Gastroesophageal sphincter (tissue), 4 donors: ENCODE measurements around the gene BEND7. TPM values are rescaled to one million over a fixed set of nuclear protein-coding genes. Genes with fewer than 3 reads are reported as not detected.
"Not testable (repeated sequence)": the region's sequence is repeated elsewhere in the genome, so short reads cannot be mapped to it uniquely, and the experiment has no call there.

Experiments
- ATAC-seq: fragments of 150-250 bp; one replicate; pipeline ENCODE4 v1.9.1; 2016; ENCODE audit warnings: mild to moderate bottlenecking, moderate library complexity
- H3K27ac ChIP-seq, 4 donors: fragments of 200-600 bp; sonication (generic) in 3 of 4; 1 replicate in 3 of 4; 2 replicates in 1 of 4; pipeline ENCODE4 v1.5.1; 2016 to 2019
- H3K27me3 ChIP-seq: fragments of 200-600 bp; sonication (generic); one replicate; pipeline ENCODE4 v1.5.1; 2019
- H3K36me3 ChIP-seq, 2 donors: fragments of 200-600 bp; sonication (generic); one replicate each; pipeline ENCODE4 v1.5.1; 2019; ENCODE audit warnings: control low read depth in 1 of 2
- H3K4me1 ChIP-seq, 3 donors: fragments of 200-600 bp; sonication (generic); 1 replicate in 2 of 3; 2 replicates in 1 of 3; pipeline ENCODE4 v1.5.1; 2016 to 2019; ENCODE audit warnings: control low read depth in 2 of 3
- H3K4me3 ChIP-seq, 2 donors: fragments of 200-600 bp; sonication (generic); one replicate each; pipeline ENCODE4 v1.5.1; 2019; ENCODE audit warnings: mild to moderate bottlenecking in 1 of 2, moderate library complexity in 1 of 2
- H3K9me3 ChIP-seq, 3 donors: fragments of 200-600 bp; sonication (generic); one replicate each; pipeline ENCODE4 v1.5.1; 2017 to 2019; ENCODE audit warnings: control low read depth in 2 of 3
- CTCF ChIP-seq, 4 experiments: fragments of 200-600 bp in 2 of 4; fragments of 450-650 bp in 2 of 4; sonication (generic) in 1 of 4; IDR thresholded peaks; one replicate each; pipeline ENCODE4 v1.5.1; 2017 to 2019; ENCODE audit warnings: antibody characterized with exemption in 4 of 4, mild to moderate bottlenecking in 2 of 4, moderate library complexity in 2 of 4
- EP300 ChIP-seq: sonication (generic); formaldehyde crosslinking; IDR thresholded peaks from one replicate; pipeline ENCODE4 v1.6.1; 2017; ENCODE audit warnings: antibody characterized with exemption, mild to moderate bottlenecking
- POLR2A ChIP-seq, 2 donors: fragments of 450-650 bp; IDR thresholded peaks; one replicate each; pipeline ENCODE4 v1.6.1; 2017; ENCODE audit warnings: antibody characterized with exemption in 2 of 2, mild to moderate bottlenecking in 2 of 2, moderate library complexity in 1 of 2
- POLR2AphosphoS5 ChIP-seq: sonication (generic); formaldehyde crosslinking; IDR thresholded peaks from one replicate; pipeline ENCODE4 v1.6.1; 2017; ENCODE audit warnings: antibody characterized with exemption
- WGBS, 2 donors: methylation state at CpG; one replicate each; pipeline ENCODE4 v1.1.5; 2018; ENCODE audit warnings: low coverage in 1 of 2; 5-methylcytosine and 5-hydroxymethylcytosine counted together
- total RNA-seq, 4 donors: library from RNA; depleted of rRNA; stranded (reverse); fragments of >200 nt; gene quantifications; one replicate each; pipeline ENCODE4 v1.1.0, GENCODE V29; 2016

Gene BEND7
- total RNA-seq, 4 donors from 2014 or later: 18.4 to 25.9 (median 22.5) TPM

- no peaks in the 10 kb centered on the region for H3K36me3 ChIP-seq
- ATAC-seq: no peak
- H3K4me3 ChIP-seq: no peak overlapping the region
- TF ChIP-seq CTCF (IDR thresholded peaks at IDR 0.05) (no peak), POLR2A (IDR thresholded peaks at IDR 0.05) (no peak), POLR2AphosphoS5 (no peak), EP300 (no peak)
- no peak overlapping the region for H3K27ac ChIP-seq
- peaks cover 0 to 18% (median 0%) of the 10 kb centered on the region in 3 donors for H3K9me3 ChIP-seq
- no peaks in the 10 kb centered on the region for H3K4me1 ChIP-seq
- peaks cover 15% of the 10 kb centered on the region for H3K27me3 ChIP-seq
- 79 to 97% methylated on average over 3 of the region's 3 CpGs for WGBS, 2 donors
Measured at GRCh38 chr10:13404305-13404759, 124.5 kb downstream of the BEND7 start.

- not testable (repeated sequence) for H3K4me3 ChIP-seq, H3K36me3 ChIP-seq, ATAC-seq, H3K4me1 ChIP-seq, H3K27ac ChIP-seq
- Histone ChIP-seq H3K27me3 (peaks cover 15% of the 10 kb centered on the region), H3K9me3 (peaks cover 0 to 18% (median 0%) of the 10 kb centered on the region in 3 donors)
- 75 to 82% methylated on average over 3 to 4 of the region's 7 CpGs for WGBS, 2 donors
Measured at GRCh38 chr10:13403426-13403825, 125.4 kb downstream of the BEND7 start.

- no peak for TF ChIP-seq POLR2AphosphoS5
- TF ChIP-seq EP300: no peak
- Histone ChIP-seq H3K27me3 (peaks cover 21% of the 10 kb centered on the region), H3K4me3 (no peak overlapping the region), H3K36me3 (no peaks in the 10 kb centered on the region), H3K9me3 (peaks cover 0 to 17% (median 0%) of the 10 kb centered on the region in 3 donors), H3K27ac (no peak overlapping the region), H3K4me1 (no peaks in the 10 kb centered on the region)
- WGBS, 2 donors: 43 to 52% methylated on average over 8 of the region's 8 CpGs
- ATAC-seq: no peak
Measured at GRCh38 chr10:13402021-13402420, 126.8 kb downstream of the BEND7 start.

- H3K4me1 ChIP-seq: no peaks in the 10 kb centered on the region
- TF ChIP-seq POLR2A (IDR thresholded peaks at IDR 0.05) (no peak), POLR2AphosphoS5 (no peak), EP300 (no peak)
- H3K4me3 ChIP-seq: no peak overlapping the region
- no peak overlapping the region for H3K27ac ChIP-seq
- 82% methylated on average over 2 of the region's 3 CpGs; no CpG with 5 or more reads in 1 of the 2 donors for WGBS, 2 donors
- no peaks in the 10 kb centered on the region for H3K36me3 ChIP-seq
- H3K27me3 ChIP-seq: peaks cover 21% of the 10 kb centered on the region
- no peak for ATAC-seq
- H3K9me3 ChIP-seq: peaks cover 0 to 8% (median 0%) of the 10 kb centered on the region in 3 donors
Measured at GRCh38 chr10:13401142-13401541, 127.7 kb downstream of the BEND7 start.

- WGBS, 2 donors: 69 to 81% methylated on average over 15 of the region's 15 CpGs
- no peak for TF ChIP-seq EP300
- Histone ChIP-seq H3K36me3 (no peaks in the 10 kb centered on the region), H3K27me3 (peaks cover 21% of the 10 kb centered on the region), H3K27ac (no peak overlapping the region), H3K4me3 (no peak overlapping the region), H3K9me3 (peaks cover 0 to 4% (median 0%) of the 10 kb centered on the region in 3 donors), H3K4me1 (no peaks in the 10 kb centered on the region)
- ATAC-seq: no peak
Measured at GRCh38 chr10:13400196-13400965, 128.4 kb downstream of the BEND7 start.

GRCh38 chr10:13399752-13400151, 129.1 kb downstream of the BEND7 start:
- TF ChIP-seq CTCF (IDR thresholded peaks at IDR 0.05) (no peak), POLR2AphosphoS5 (no peak), EP300 (no peak), POLR2A (IDR thresholded peaks at IDR 0.05) (no peak)
- 91 to 94% methylated on average over 2 of the region's 2 CpGs for WGBS, 2 donors
- no peak overlapping the region for H3K27ac ChIP-seq

GRCh38 chr10:13399236-13399635, 129.6 kb downstream of the BEND7 start:
- peaks cover 21% of the 10 kb centered on the region for H3K27me3 ChIP-seq
- no peaks in the 10 kb centered on the region for H3K36me3 ChIP-seq
- no peak for ATAC-seq
- TF ChIP-seq EP300 (no peak), POLR2A (IDR thresholded peaks at IDR 0.05) (no peak), CTCF (IDR thresholded peaks at IDR 0.05) (no peak), POLR2AphosphoS5 (no peak)
- peaks cover 0 to 4% (median 0%) of the 10 kb centered on the region in 3 donors for H3K9me3 ChIP-seq
- 65 to 79% methylated on average over 4 to 8 of the region's 8 CpGs for WGBS, 2 donors
- no peak overlapping the region for H3K4me3 ChIP-seq
- H3K27ac ChIP-seq: no peak overlapping the region
- H3K4me1 ChIP-seq: no peaks in the 10 kb centered on the region

More at GRCh38 chr10:13399752-13400151, 129.1 kb downstream of the BEND7 start:
- H3K9me3 ChIP-seq: peaks cover 0 to 4% (median 0%) of the 10 kb centered on the region in 3 donors
- H3K27me3 ChIP-seq: peaks cover 21% of the 10 kb centered on the region
- no peak for ATAC-seq
- H3K4me1 ChIP-seq: no peaks in the 10 kb centered on the region
- no peaks in the 10 kb centered on the region for H3K36me3 ChIP-seq
- no peak overlapping the region for H3K4me3 ChIP-seq
